GM19351 (cell line): ENCODE results near the gene NMB.

Source experiments
- ATAC-seq: cut with Tn5 transposase; IDR thresholded peaks from one replicate; pipeline ENCODE4 v1.9.1; 2021; ENCODE audit warnings: mild to moderate bottlenecking, moderate library complexity; ENCODE audit not compliant: unreplicated experiment

The NMB gene

GRCh38 chr15:84620626-84621025, 37.4 kb downstream of the NMB start:
- ATAC-seq, result no peak

GRCh38 chr15:84616235-84616634, 41.8 kb downstream of the NMB start:
- ATAC-seq, result no peak

- no peak for ATAC-seq
These were observed 46.4 kb downstream of the NMB start for GRCh38 chr15:84611631-84612030.

GRCh38 chr15:84609818-84610525, 48.0 kb downstream of the NMB start:
- ATAC-seq, result no peak

DNA sequence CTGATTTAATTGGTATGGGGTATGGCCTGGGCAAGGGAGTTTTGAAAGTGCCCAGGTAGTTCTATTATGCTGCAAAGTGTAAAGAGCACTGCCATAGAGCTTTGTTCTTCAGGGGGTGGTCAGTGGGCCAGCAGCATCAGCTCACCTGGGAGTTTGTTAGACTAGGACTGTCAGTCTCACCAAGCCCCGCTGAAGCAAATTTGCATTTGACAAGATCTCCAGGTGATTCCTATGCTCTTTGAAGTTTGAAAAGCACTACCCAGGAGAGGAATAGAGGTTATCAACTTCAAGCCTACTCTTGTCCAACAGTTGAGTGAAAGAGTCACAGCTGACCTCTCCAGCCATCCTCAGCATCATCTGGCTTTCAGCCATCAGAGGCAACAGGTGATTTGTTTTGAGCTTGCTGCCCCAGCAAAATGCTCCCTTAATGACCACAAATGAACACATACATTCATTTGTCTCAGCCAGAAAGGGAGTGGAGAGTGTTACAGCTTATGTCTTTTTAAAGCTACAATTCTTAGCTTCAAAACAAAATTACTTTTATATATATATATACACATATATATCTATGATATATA, 49.2 kb downstream of the NMB start:
- ATAC-seq, result no peak

GRCh38 chr15:84606653-84607120, 51.3 kb downstream of the NMB start:
- ATAC-seq, result no peak

- ATAC-seq, result no peak
These were observed 52.5 kb downstream of the NMB start for GRCh38 chr15:84605554-84605882.
